LHCN-M2 (cell line): ENCODE measurements around the gene CCR9. TPM values are rescaled to one million over a fixed set of nuclear protein-coding genes. Genes with fewer than 3 reads are reported as not detected.

Experiments
- DNase-seq: peaks from one replicate; pipeline ENCODE4 v3.0.0-alpha.2; 2012; ENCODE audit warnings: low read depth
- total RNA-seq: library from RNA; depleted of rRNA; stranded (reverse); fragments of >200 nt; gene quantifications from 2 replicates; pipeline ENCODE4 v1.2.3, GENCODE V29; 2014

CCR9 gene
- total RNA-seq, 1 experiment from 2014 or later = not detected

- DNase-seq = no peak
Observed at GRCh38 chr3:45872569-45872968, 13.8 kb upstream of the CCR9 start.

DNA sequence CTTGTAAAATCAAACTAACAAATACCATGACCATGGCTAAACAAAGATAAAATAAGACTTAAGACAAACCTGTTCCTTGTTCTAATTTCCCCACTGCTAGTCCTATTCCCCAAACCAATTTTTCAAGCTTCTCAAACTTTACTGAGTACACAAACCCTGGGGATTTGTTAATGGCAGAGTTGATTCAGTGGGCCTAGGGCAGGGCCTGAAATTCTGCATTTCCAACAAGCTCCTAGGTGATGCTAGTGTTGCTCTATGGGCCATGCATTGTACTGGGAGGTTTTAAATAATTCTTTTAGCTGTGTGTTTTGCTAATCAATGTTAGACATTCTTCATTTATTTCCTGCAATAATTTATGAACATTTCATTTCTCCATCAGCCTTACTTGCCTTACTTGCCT is 13.3 kb upstream of the CCR9 start:
- no peak for DNase-seq

GRCh38 chr3:45873638-45874037 is 12.7 kb upstream of the CCR9 start:
- no peak for DNase-seq

DNA sequence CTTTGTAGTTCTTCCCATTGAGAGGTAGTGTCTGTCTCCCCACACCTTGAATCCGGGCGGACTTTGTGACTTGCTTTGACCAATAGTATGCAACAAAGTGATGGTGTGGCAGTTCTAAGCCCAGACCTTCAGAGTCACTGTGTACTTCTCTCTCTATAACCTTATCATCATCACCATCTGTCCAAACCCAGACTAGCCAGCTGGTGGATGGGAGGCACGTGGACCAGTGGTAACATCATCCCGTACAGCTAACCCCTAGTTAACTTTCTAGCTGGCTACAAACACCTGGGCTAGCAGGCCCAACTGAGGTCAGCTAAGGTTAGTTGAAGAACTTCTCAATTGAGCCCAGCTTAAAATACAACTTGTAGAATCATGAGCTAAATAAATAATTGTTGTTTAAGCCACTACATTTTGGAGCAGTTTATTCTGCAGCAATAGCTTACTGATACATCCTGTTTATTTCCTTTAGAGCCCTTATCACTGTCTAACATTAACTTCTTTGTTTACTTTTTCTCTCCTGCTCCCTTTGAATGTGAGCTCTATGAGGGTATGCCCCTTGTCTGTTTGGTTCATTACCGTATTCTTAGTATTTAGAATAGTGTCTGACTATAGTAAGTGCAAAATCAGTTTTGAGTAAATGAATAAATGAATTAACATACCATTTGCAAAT is 11.5 kb upstream of the CCR9 start:
- no peak for DNase-seq

GRCh38 chr3:45878124-45878523 is 8.2 kb upstream of the CCR9 start:
- no peak for DNase-seq

DNA sequence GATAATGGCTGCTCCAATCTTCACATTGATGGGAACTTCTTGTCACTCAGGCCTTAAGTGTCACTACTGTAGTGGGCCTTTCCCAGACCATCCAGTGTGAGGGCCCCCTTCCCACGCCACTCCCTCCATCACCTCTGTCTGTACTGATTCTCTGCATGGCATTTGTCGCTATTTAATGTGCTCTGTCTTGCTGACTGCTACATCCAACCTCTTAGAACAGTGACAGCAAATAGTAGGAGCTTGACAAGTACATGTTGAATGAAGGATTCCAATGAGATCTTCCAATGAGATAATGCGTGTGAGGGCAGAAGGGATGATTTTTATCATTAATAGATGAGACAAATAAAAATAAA is 5.6 kb upstream of the CCR9 start:
- DNase-seq = no peak

DNA sequence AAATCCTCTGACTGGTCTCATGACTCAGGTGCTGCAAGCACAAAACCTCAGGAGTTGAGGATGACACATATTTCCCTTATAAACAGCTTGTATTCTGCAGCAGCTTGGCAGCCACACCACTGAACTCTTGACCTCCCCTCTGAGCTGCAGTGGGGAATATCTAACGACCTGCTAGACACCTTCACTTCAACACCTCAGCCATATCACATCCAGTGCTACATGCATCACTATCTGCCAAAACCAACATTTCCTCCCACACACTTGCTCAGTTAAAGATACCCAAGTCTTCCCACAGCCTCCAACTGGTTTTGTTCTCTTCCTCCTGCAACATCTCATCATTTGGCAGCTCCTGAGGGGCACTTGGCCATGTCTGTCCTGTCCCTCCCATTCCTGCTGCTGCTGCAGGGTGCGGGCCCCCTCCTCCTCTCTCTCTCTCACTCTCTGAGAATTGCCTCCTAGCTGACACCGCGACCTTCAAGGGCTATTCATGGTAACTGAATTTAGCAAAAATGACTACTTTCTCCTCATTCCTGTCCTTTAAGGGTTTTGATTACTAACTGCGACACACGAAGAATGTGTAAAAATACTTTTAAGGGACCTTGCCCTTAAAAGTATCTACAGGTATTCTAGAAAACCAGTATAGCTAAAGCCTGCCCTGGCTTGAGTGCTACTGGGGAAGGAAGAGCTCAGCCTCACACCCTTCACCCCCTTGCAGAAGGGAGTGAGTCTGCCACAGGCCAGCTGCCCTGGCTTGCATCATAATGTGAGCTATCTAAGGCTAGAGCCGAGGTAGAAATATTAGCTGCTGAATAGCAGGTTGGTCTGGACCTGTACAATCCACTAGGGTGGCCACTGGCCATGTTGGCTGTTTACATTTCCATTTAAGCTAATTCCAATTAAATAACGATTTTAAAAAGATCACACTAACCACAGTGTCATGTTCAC is 5.0 kb upstream of the CCR9 start:
- peak; percentile 15 for DNase-seq

DNA sequence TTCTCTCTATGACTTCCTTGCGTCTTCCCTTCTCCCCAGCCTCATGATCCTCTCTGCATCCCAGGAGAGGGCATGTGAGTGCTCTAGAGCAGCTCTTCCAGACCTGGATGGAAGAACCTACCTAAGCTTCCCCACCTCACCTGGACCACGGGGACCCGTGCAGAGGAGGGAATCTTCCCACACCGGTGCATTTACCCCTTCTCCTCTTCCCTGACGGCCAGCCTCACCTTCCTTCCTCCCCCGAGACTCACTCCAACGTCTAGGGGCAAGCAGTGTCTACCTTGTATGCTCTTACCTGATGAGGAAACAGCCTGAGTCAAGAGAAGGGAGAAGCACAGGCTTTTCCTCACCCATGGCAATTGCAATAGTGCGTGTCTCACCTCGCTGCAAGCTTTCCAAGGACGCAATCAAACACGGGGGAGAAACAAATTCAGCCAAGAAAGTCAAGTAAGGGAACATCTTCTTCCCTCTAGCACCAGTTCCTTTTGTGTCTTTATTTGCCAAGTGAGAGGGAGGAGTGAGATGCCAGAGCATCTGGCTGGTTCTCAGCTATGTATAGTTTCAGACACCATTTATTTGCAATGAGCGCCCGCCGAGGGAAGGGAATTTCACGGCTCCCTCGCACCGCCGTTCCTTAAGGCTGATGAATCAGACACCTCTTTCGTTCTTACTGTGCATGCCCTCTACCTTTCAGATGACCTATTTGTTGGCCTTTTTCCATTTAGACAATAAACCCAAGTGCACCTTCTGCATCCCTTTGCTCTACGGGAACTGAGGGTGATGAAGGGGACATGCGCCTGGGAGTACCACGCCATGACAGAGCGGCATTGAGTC is 1.8 kb upstream of the CCR9 start:
- no peak for DNase-seq

GRCh38 chr3:45887285-45887684 is 942 bp downstream of the CCR9 start:
- no peak for DNase-seq

- no peak for DNase-seq
Observed at GRCh38 chr3:45887759-45888511, 1.6 kb downstream of the CCR9 start.

DNA sequence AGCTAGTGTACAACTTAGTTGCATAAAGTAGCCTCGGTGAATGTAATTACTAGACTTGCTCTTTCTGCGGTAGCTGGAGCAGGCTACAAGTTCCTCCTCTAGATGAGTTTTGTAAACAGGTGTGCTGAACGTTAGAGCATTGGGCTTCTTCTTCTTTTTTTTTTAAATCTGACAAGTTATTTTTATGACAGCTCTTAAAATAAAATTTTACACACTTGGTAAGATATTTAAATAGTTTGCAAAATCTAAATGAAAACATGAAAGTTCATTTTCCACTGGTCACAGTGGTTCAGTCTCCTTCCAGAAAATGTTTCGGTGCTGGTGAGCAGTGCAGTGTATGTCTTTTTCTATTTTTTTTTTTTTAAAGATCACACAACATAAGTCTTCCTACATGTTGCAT is 3.0 kb downstream of the CCR9 start:
- DNase-seq = no peak

DNA sequence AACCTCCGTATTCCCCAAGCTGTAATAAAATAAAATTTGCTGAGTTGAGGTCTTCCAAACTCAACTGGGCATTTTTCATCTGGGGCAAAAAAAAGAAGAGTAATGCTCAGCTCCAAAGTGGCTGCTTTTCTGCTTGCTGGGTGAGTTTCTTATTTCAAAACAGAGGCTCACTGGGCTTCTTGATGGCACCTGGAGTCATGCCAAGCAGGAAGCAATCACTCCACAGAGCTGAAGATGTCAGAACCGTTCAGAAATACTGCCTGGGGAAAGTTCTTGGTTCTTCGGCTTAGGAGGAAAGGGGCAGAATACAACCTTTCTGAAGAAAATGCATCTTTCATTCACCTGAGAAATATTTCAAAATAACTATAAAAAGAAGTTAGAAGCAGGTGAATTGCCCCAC is 4.1 kb downstream of the CCR9 start:
- no peak for DNase-seq

GRCh38 chr3:45892161-45892560 is 5.8 kb downstream of the CCR9 start:
- DNase-seq = no peak

DNA sequence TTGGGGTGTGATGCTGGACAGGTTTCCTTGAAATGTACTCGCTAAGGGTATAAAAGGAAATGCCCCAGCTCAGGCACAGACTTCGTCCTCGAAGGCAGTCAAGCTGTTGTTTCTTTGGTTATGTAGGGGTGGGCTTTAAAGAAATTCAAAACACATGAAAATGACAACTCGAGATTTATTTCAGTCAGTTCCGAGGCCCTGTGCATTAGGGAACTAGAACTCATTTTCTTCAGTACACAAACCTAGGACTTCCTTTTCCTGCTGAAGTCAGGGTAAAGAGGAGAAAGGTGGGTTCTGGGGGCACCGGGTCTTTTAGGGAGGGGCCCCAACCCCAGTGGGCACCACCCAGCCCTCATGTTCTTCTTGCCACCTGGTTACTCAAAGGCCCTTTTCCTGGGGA is 7.7 kb downstream of the CCR9 start:
- DNase-seq = no peak

DNA sequence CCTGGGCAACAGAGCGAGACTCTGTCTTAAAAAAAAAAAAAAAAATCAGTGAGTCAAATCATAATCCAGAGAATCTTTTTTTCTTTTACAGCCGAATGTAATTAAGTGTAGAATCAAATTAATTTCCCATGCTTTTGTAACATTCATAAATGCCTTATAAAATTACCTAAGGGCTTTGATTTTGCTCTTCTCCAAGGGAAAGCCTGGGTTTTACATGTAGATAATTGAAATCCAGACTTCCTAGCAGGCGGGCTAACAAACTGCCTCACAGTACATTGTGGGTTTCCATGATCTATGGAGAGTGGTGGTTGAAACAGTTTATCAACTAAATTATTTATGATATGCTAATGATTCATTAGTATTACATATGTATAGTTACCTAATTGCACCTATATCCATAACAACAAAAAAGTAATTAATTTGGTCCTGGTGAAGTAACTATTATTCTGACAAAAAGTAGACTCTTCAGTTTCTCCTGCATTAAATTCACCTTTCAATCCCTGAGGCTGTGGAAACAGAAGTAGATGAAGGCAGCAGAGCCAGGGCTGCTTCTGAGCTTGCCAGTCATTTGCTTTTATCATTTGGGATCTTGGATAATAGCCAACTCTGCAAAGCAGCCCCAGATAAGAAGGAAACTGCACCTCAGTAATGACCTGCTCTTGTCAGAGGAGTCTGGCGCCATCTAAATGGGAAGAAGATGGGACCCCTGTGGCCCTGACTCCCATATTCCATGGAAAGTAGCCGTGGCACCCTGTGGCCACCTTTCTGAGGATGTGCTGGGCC is 9.5 kb downstream of the CCR9 start:
- no peak for DNase-seq

DNA sequence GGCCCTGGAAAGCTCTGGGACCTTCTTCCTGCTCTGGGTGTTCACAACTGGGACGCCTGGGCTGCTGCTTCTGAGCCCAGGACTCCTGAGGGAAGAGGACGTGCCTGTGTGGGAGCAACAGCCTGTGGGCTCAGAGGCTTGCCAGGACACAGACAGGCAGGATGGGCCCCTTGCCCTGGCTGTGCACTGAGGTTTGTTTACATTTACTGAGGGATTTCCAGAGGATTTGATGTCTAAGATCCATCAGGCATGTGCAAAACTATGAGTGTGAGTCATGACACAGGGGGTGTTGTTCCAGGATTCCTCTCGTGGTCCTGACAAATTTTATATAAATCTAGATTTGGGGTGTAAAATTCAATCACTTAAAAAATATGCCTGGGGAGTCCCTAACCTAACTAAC is 10.6 kb downstream of the CCR9 start:
- DNase-seq = peak; percentile 32

- DNase-seq = no peak
Observed at GRCh38 chr3:45904931-45905330, 18.6 kb downstream of the CCR9 start.

- DNase-seq = no peak
Observed at GRCh38 chr3:45905755-45906154, 19.4 kb downstream of the CCR9 start.

- DNase-seq = peak; percentile 77
Observed at GRCh38 chr3:45906681-45907407, 20.5 kb downstream of the CCR9 start.
